ENCODE results near the gene RAP1GAP. TPM values are rescaled to one million over a fixed set of nuclear protein-coding genes. Genes with fewer than 3 reads are reported as not detected.

RAP1GAP gene
- total and polyA plus RNA-seq, 9 of the 15 experiments (the other 6 are each of a cell fraction or from before 2014, with no cell fraction given), result 0.29 to 30.2 (median 19.2) TPM

DNA sequence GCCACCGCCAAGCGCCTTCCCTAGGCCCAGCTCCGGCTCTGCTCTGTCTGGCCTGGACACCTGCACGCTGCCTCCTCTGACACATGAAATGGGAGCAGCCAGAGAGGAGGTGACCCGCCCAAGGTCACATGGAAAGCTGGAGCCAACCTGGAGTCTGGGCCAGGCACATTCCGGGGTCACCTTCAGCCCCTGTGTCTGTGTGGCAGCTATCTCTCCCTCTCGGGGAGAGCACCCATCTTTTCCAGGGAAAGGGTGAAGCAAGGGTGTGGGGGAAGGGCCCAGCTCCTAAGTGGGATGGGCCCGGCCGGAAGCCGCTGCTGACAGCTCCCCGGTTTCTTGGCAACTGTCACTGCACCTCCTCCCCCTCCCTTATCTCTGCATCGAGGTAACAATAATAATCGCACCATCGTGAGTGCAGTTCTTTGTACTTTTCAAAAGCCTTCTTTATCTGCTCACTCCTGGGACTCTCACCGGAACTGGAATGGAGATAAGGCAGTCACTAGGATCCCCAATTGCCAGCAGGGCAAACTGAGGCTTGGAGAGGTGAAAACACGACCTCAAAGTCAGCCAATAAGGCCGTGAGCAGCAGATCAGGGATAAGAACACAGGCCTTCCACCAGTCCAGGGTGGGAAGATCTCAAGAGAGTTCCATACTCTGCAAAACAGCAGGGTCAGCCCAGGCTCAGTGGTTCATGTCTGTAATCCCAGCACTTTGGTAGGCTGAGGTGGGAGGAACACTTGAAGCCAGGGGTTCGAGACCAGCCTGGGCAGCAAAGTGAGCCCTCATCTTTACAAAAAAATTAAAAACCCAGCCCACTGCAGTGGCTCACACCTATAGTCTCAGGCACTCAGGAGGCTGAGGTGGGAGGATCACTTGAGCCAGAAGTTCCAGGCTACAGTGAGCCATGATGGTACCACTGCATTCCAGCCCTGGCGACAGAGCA is 36.9 kb downstream of the RAP1GAP start (continued):
- TF ChIP-seq XRCC4 (IDR thresholded peaks at IDR 0.05; ENCODE audit: extremely low read depth, insufficient read depth, insufficient read length), result no peak
- TF ChIP-seq CHD1 (IDR thresholded peaks at IDR 0.05; ENCODE audit: low read length), result no peak
- TF ChIP-seq JUN (IDR thresholded peaks at IDR 0.05; ENCODE audit: borderline replicate concordance, low read depth, low read length), result no peak
- TF ChIP-seq JUN (CRISPR knock-in tag; IDR thresholded peaks at IDR 0.05; ENCODE audit: borderline replicate concordance), result no peak; the same call in 1 of the 2 replicates
- no peak for TF ChIP-seq TFAM (CRISPR knock-in tag; conservative IDR thresholded peaks at IDR 0.05)
- no peak for TF ChIP-seq ZNF212 (CRISPR knock-in tag; IDR thresholded peaks at IDR 0.05)
- TF ChIP-seq, protein P1, sequence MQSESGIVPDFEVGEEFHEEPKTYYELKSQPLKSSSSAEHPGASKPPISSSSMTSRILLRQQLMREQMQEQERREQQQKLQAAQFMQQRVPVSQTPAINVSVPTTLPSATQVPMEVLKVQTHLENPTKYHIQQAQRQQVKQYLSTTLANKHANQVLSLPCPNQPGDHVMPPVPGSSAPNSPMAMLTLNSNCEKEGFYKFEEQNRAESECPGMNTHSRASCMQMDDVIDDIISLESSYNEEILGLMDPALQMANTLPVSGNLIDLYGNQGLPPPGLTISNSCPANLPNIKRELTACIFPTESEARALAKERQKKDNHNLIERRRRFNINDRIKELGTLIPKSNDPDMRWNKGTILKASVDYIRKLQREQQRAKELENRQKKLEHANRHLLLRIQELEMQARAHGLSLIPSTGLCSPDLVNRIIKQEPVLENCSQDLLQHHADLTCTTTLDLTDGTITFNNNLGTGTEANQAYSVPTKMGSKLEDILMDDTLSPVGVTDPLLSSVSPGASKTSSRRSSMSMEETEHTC (IDR thresholded peaks at IDR 0.05), result peak; percentile 15; the same call in 1 of the 2 replicates
- peak; percentile 74 for TF ChIP-seq FOSL1 (tag; conservative IDR thresholded peaks at IDR 0.05)
- TF ChIP-seq NCOR1 (IDR thresholded peaks at IDR 0.05), result peak; percentile 89
- TF ChIP-seq IRF2 (CRISPR knock-in tag; IDR thresholded peaks at IDR 0.05), result no peak
- no peak for TF ChIP-seq SRSF1 (IDR thresholded peaks at IDR 0.05; ENCODE audit: low read depth, low read length)
- no peak for TF ChIP-seq MCM5 (IDR thresholded peaks at IDR 0.05; ENCODE audit: low read depth)
- TF ChIP-seq POLR3A (IDR thresholded peaks at IDR 0.05; ENCODE audit: borderline replicate concordance, extremely low read depth, insufficient read depth, insufficient read length), result no peak
- peak; percentile 98 for TF ChIP-seq GATAD2A (IDR thresholded peaks at IDR 0.05)
- TF ChIP-seq, protein P2, sequence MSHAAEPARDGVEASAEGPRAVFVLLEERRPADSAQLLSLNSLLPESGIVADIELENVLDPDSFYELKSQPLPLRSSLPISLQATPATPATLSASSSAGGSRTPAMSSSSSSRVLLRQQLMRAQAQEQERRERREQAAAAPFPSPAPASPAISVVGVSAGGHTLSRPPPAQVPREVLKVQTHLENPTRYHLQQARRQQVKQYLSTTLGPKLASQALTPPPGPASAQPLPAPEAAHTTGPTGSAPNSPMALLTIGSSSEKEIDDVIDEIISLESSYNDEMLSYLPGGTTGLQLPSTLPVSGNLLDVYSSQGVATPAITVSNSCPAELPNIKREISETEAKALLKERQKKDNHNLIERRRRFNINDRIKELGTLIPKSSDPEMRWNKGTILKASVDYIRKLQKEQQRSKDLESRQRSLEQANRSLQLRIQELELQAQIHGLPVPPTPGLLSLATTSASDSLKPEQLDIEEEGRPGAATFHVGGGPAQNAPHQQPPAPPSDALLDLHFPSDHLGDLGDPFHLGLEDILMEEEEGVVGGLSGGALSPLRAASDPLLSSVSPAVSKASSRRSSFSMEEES (CRISPR knock-in tag; IDR thresholded peaks at IDR 0.05), result no peak
- peak; percentile 57; the same call in 1 of the 2 replicates for TF ChIP-seq NR4A1 (CRISPR knock-in tag; IDR thresholded peaks at IDR 0.05)
- TF ChIP-seq NR4A1 (tag; IDR thresholded peaks at IDR 0.05), result peak; percentile 75; the same call in 1 of the 2 replicates
- TF ChIP-seq, protein P3, sequence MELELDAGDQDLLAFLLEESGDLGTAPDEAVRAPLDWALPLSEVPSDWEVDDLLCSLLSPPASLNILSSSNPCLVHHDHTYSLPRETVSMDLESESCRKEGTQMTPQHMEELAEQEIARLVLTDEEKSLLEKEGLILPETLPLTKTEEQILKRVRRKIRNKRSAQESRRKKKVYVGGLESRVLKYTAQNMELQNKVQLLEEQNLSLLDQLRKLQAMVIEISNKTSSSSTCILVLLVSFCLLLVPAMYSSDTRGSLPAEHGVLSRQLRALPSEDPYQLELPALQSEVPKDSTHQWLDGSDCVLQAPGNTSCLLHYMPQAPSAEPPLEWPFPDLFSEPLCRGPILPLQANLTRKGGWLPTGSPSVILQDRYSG (tag; conservative IDR thresholded peaks at IDR 0.05; ENCODE audit: low read depth), result 0 out of 2 replicates have a peak, but pooled peaks have one; percentile 33
- no peak for TF ChIP-seq ATF1 (CRISPR knock-in tag; IDR thresholded peaks at IDR 0.05)
- peak; percentile 84 for TF ChIP-seq ATF1 (tag; IDR thresholded peaks at IDR 0.05)
- no peak for TF ChIP-seq SPI1 (IDR thresholded peaks at IDR 0.05; ENCODE audit: borderline replicate concordance, low read depth, low read length)
- peak; percentile 68; the same call in 1 of the 2 replicates for TF ChIP-seq RB1 (IDR thresholded peaks at IDR 0.05; ENCODE audit: low read depth)
- no peak for TF ChIP-seq KDM2B (CRISPR knock-in tag; IDR thresholded peaks at IDR 0.05)
- peak; percentile 85 for TF ChIP-seq CBFA2T2 (conservative IDR thresholded peaks at IDR 0.05)

All from K562 (cell line).